Measurements from ENCODE around the gene DNAJC12.
"Not testable (repeated sequence)": the region's sequence is repeated elsewhere in the genome, so short reads cannot be mapped to it uniquely, and the experiment has no call there.

The DNAJC12 gene

DNA sequence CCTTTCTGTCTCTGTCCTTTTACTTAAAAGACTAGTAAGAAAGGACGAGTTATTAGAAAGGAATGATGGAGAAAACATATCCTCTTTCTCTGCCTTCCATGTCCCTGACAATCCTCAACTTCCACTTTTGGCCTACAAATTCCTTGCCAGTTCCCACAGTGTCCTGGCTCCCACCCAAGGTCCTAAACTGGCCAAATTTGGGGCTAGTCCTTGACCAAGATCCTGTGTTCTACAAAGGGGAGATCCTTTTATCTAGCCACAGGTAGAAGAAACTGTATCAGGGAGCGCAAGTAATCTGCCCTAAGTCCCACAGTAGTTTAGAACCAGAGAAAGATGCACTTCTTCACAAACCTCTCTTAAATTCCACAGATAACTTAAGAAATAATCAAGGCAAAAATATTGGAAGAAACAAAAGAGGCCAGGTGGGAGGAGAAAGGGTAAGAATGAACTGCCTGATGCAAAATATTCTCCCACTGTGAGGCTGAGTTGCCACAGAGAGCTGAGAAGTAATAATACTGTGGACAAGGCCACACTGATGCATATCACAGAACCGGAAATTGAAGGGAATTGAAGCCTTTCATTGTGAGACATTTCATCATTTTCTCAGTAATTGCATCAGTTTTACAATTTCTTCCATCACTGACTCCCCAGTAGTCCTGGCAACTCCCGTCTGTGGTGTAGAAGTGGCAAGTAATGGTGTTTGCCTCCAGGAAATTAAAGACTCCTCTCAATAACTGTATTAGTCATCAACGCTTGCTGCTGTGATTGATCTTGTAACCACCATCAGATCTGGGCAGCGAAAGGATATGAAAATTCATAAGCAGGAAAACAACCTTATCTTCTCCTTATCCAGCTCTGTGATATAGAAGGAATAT lies 47.2 kb downstream of the DNAJC12 start:
- Mint-ChIP-seq H3K4me1 (ENCODE audit: low read depth) (peaks cover 29% of the 10 kb centered on the region), H3K4me3 (no peak overlapping the region), H3K9me3 (no peaks in the 10 kb centered on the region), H3K27me3 (no peaks in the 10 kb centered on the region), H3K36me3 (ENCODE audit: low read depth) (no peaks in the 10 kb centered on the region), H3K27ac (peak overlapping the region; percentile 87)
- DNase-seq, result no peak

DNA sequence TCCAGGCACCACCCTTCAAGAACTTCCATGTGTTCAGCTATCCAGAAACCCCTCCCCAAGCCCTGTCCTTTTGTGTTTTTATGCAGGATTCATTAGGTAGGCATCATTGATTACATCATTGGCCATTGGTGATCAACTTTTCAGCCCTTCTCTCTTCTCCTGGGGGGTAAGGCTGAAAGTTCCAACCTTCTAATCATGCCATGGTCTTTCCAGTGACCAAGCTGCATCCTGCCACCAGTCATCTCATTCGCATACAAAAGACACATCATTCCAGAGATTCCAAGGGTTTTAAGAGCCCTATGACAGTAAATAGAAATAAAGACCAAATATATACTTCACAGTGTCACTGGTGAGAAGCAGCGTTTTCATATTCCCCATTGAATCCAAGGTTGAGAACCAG lies 48.2 kb downstream of the DNAJC12 start:
- Mint-ChIP-seq H3K27ac (no peak overlapping the region), H3K27me3 (no peaks in the 10 kb centered on the region), H3K36me3 (ENCODE audit: low read depth) (no peaks in the 10 kb centered on the region), H3K9me3 (no peaks in the 10 kb centered on the region), H3K4me3 (no peak overlapping the region), H3K4me1 (ENCODE audit: low read depth) (peaks cover 34% of the 10 kb centered on the region)
- no peak for DNase-seq

GRCh38 chr10:67788028-67788886 lies 49.7 kb downstream of the DNAJC12 start:
- Mint-ChIP-seq H3K27me3 (no peaks in the 10 kb centered on the region), H3K36me3 (ENCODE audit: low read depth) (no peaks in the 10 kb centered on the region), H3K27ac (no peak overlapping the region), H3K4me3 (no peak overlapping the region), H3K9me3 (no peaks in the 10 kb centered on the region), H3K4me1 (ENCODE audit: low read depth) (peaks cover 43% of the 10 kb centered on the region)
- DNase-seq, result peak; percentile 83

DNA sequence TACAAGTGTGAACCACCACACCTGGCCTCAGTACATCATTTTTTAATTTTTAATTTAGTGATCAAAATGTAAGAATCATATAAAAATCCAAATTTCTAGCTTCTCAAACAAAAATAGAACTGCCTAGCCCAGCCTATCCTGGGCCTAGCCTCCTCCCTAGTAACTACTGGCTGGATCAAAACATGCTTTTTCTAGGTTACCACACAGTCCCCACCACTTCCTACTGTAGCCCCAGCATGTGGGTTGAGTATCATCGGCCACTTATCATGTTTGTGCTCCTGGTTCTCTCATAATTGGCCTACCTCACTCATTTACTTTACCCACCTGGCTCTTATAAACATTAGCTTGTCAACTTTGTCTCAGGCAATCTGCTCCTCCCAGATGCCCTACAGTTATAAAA lies 52.9 kb downstream of the DNAJC12 start:
- DNase-seq, result no peak
- Mint-ChIP-seq H3K9me3 (no peaks in the 10 kb centered on the region), H3K27me3 (no peaks in the 10 kb centered on the region), H3K4me3 (no peak overlapping the region), H3K4me1 (ENCODE audit: low read depth) (peaks cover 28% of the 10 kb centered on the region), H3K27ac (no peak overlapping the region), H3K36me3 (ENCODE audit: low read depth) (no peaks in the 10 kb centered on the region)

DNA sequence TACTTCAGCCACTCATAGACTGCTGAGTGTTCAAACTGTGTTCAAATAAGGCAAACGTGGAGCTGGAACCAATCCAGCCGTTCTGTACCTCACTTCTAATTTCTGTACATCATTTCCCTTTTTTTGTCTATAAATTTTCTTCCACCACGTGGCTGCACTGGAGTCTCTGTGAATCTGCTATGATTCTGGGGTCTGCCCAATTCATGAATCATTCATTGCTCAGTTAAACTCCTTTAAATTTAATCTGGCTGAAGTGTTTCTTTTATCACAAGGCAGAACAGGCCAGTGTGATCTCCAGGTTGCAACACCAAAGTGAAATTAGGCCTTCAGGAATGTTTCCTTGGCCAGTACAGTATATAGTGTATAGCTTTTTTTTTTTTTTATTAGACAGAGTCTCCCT lies 53.5 kb downstream of the DNAJC12 start:
- no peaks in the 10 kb centered on the region for H3K36me3 Mint-ChIP-seq (ENCODE audit: low read depth)
- DNase-seq, result no peak
- no peaks in the 10 kb centered on the region for H3K27me3 Mint-ChIP-seq
- H3K9me3 Mint-ChIP-seq, result no peaks in the 10 kb centered on the region
- peaks cover 29% of the 10 kb centered on the region for H3K4me1 Mint-ChIP-seq (ENCODE audit: low read depth)
- H3K4me3 Mint-ChIP-seq, result no peak overlapping the region
- no peak overlapping the region for H3K27ac Mint-ChIP-seq

DNA sequence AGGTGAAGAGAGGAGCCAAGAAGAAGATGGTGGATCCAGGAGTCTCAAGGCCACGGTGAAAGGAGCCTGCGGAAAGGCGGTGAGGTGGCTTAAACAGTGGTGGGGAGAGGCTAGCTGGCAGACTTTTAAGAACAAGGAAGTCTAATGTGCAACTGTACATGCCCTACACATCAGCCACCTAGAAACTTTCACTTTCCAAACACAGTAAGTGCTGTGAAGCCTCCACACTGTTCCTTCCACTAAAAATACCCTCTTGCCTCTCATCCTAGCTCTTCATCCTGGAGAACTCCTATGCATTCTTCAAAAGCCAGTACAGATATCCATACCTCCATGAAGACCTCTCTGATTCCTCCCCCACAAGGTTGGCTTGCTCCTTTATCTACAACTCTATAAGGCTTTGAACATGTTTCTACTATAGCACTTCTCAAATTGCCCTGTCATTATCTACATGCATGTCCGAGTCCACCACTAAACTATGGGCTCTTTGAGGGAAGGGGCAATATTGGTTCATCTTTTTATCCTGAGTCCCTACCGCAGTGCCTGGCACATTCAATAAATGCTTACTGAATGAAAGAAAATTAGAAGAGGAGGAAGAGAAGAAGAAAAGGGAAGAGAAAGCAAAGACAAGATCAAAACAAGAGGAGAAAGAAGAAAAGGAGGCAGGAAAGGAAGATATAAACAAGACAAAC lies 54.2 kb downstream of the DNAJC12 start:
- no peaks in the 10 kb centered on the region for H3K36me3 Mint-ChIP-seq (ENCODE audit: low read depth)
- no peaks in the 10 kb centered on the region for H3K9me3 Mint-ChIP-seq
- H3K4me1 Mint-ChIP-seq (ENCODE audit: low read depth), result peaks cover 27% of the 10 kb centered on the region
- no peaks in the 10 kb centered on the region for H3K27me3 Mint-ChIP-seq
- no peak for DNase-seq
- H3K4me3 Mint-ChIP-seq, result no peak overlapping the region
- H3K27ac Mint-ChIP-seq, result no peak overlapping the region

DNA sequence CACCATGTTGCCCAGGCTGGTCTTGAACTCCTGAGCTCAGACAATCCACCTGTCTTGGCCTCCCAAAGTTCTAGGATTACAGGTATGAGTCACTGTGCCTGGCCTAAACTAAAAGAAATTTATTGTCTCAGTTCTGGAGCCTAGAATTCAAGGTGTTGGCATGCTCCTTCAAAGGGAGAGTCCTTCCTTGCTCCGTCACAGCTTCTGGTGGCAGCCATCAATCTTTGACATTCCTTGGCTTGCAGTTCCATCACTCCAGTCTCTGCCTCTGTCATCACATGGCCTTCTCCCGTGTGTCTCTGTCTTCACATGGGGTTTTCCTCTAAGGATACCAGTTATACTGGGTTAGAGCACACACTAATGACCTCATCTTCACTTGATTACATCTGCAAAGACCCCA lies 55.5 kb downstream of the DNAJC12 start:
- peaks cover 21% of the 10 kb centered on the region for H3K4me1 Mint-ChIP-seq (ENCODE audit: low read depth)
- no peaks in the 10 kb centered on the region for H3K36me3 Mint-ChIP-seq (ENCODE audit: low read depth)
- H3K27ac Mint-ChIP-seq, result no peak overlapping the region
- DNase-seq, result no peak
- no peaks in the 10 kb centered on the region for H3K9me3 Mint-ChIP-seq
- H3K4me3 Mint-ChIP-seq, result no peak overlapping the region
- H3K27me3 Mint-ChIP-seq, result no peaks in the 10 kb centered on the region

GRCh38 chr10:67780759-67781538 lies 57.0 kb downstream of the DNAJC12 start:
- H3K4me3 Mint-ChIP-seq, result no peak overlapping the region
- no peak overlapping the region for H3K27ac Mint-ChIP-seq
- no peak for DNase-seq

GRCh38 chr10:67780204-67780621 lies 57.8 kb downstream of the DNAJC12 start:
- not testable (repeated sequence) for H3K9me3 Mint-ChIP-seq; H3K27me3 Mint-ChIP-seq; H3K4me3 Mint-ChIP-seq; H3K36me3 Mint-ChIP-seq (ENCODE audit: low read depth); H3K27ac Mint-ChIP-seq; DNase-seq
- H3K4me1 Mint-ChIP-seq (ENCODE audit: low read depth), result peaks cover 17% of the 10 kb centered on the region

More at GRCh38 chr10:67780759-67781538, 57.0 kb downstream of the DNAJC12 start:
- Mint-ChIP-seq H3K9me3 (no peaks in the 10 kb centered on the region), H3K36me3 (ENCODE audit: low read depth) (no peaks in the 10 kb centered on the region), H3K4me1 (ENCODE audit: low read depth) (peaks cover 19% of the 10 kb centered on the region), H3K27me3 (no peaks in the 10 kb centered on the region)

GRCh38 chr10:67779465-67780203 lies 58.4 kb downstream of the DNAJC12 start:
- no peaks in the 10 kb centered on the region for H3K27me3 Mint-ChIP-seq
- no peaks in the 10 kb centered on the region for H3K36me3 Mint-ChIP-seq (ENCODE audit: low read depth)
- peaks cover 14% of the 10 kb centered on the region for H3K4me1 Mint-ChIP-seq (ENCODE audit: low read depth)
- no peak overlapping the region for H3K4me3 Mint-ChIP-seq
- no peak for DNase-seq
- no peak overlapping the region for H3K27ac Mint-ChIP-seq
- no peaks in the 10 kb centered on the region for H3K9me3 Mint-ChIP-seq

- no peaks in the 10 kb centered on the region for H3K27me3 Mint-ChIP-seq
- no peaks in the 10 kb centered on the region for H3K9me3 Mint-ChIP-seq
- no peak for DNase-seq
- no peak overlapping the region for H3K27ac Mint-ChIP-seq
- no peak overlapping the region for H3K4me3 Mint-ChIP-seq
- peaks cover 15% of the 10 kb centered on the region for H3K4me1 Mint-ChIP-seq (ENCODE audit: low read depth)
- no peaks in the 10 kb centered on the region for H3K36me3 Mint-ChIP-seq (ENCODE audit: low read depth)
These were observed 61.6 kb downstream of the DNAJC12 start for GRCh38 chr10:67776371-67776770.

DNA sequence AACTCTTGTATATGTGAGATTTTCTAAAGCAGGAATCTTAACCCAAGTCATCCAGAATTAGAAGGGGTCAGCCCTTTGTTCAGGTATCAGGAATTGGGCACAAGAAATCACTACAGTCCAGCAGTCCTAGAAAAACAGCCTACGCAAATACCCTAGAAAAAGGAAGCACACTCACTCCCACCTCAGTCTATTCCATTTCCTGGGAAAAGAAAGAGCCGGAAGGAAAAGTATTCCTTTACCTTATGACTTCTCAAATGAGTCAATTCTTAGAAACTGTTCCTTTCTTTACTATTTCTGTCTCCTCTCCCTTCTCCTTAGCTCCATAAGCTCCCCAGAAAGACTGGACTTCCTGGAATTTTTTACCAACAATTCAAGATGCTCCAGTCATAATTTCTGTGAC lies 62.7 kb downstream of the DNAJC12 start:
- Mint-ChIP-seq H3K9me3 (no peaks in the 10 kb centered on the region), H3K36me3 (ENCODE audit: low read depth) (no peaks in the 10 kb centered on the region), H3K27me3 (no peaks in the 10 kb centered on the region), H3K4me1 (ENCODE audit: low read depth) (peaks cover 15% of the 10 kb centered on the region), H3K27ac (no peak overlapping the region), H3K4me3 (no peak overlapping the region)
- no peak for DNase-seq

GRCh38 chr10:67772894-67773511 lies 65.0 kb downstream of the DNAJC12 start:
- H3K27me3 Mint-ChIP-seq, result no peaks in the 10 kb centered on the region
- H3K4me3 Mint-ChIP-seq, result no peak overlapping the region
- no peak for DNase-seq
- H3K9me3 Mint-ChIP-seq, result no peaks in the 10 kb centered on the region
- H3K36me3 Mint-ChIP-seq (ENCODE audit: low read depth), result no peaks in the 10 kb centered on the region
- no peak overlapping the region for H3K27ac Mint-ChIP-seq
- H3K4me1 Mint-ChIP-seq (ENCODE audit: low read depth), result peaks cover 11% of the 10 kb centered on the region

Data from activated T-cell treated with anti-CD3 and anti-CD28 coated beads, Interleukin-2, amount 50 U/mL, for 24 hours (primary cell).